ENCODE measurements around the gene TNRC6C. TPM values are rescaled to one million over a fixed set of nuclear protein-coding genes. Genes with fewer than 3 reads are reported as not detected.

Gene TNRC6C
- total and polyA plus RNA-seq, 10 donors = 1.7 to 37.0 (median 18.3) TPM

- no peak overlapping the region for H3K4me3 ChIP-seq
- intact Hi-C loops (cut with DNase I; ENCODE audit: low total_unique reads) = no loop called here
- no peaks in the 10 kb centered on the region for H3K9me3 ChIP-seq
- 88 to 100% (median 93%) methylated on average over 1 of the region's 1 CpG for WGBS, 5 donors
- DNase-seq = no peak
- peaks cover 0 to 35% (median 12%) of the 10 kb centered on the region in 6 donors for H3K4me1 ChIP-seq
- TF ChIP-seq POLR2A (IDR thresholded peaks at IDR 0.05) = no peak
- no peak for TF ChIP-seq POLR2AphosphoS5 (IDR thresholded peaks at IDR 0.05)
- TF ChIP-seq CTCF (IDR thresholded peaks at IDR 0.05 in 8 of 11, conservative IDR thresholded peaks at IDR 0.05 in 3 of 11) = no peak
- H3K36me3 ChIP-seq = peaks cover 0 to 26% (median 0%) of the 10 kb centered on the region in 6 donors
- H3K27ac ChIP-seq = no peak overlapping the region
- no peaks in the 10 kb centered on the region for H3K27me3 ChIP-seq (replicated peaks in 1 of 7)
Observed at GRCh38 chr17:78043031-78043430, 84.5 kb downstream of the TNRC6C start.

DNA sequence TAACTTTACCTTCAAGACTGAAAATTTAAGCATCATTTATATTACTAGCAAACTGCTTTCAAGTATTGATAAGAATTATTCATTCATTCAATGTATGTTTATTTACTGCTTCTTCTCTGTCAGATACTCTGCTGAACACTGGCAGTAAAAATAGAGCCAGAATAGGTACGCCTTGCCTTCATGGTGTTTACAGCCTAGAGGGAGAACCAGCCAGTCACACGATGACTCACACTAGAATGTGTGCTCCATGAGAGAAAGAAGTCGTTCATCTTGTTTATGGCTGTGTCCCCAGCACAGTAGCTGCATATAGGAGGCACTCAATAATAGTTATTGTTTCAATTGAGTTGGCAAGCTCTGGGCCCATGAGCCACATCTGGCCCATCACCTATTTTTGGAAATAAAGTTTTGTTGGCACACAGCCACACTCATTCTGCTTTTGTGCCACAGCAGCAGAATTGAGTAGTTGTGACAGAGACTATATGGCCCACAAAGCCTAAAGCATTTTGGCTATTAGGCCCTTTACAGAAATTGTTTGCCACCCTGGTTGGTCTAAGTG is 85.9 kb downstream of the TNRC6C start:
- DNase-seq = no peak
- Histone ChIP-seq H3K4me1 (peaks cover 0 to 35% (median 12%) of the 10 kb centered on the region in 6 donors), H3K4me3 (no peak overlapping the region), H3K27me3 (replicated peaks in 1 of 7) (no peaks in the 10 kb centered on the region), H3K27ac (no peak overlapping the region), H3K9me3 (no peaks in the 10 kb centered on the region), H3K36me3 (peaks cover 0 to 26% (median 8%) of the 10 kb centered on the region in 6 donors)
- intact Hi-C loops (cut with DNase I; ENCODE audit: low total_unique reads) = no loop called here
- WGBS, 5 donors = 70 to 98% (median 90%) methylated on average over 3 of the region's 3 CpGs
- TF ChIP-seq POLR2A (IDR thresholded peaks at IDR 0.05) (no peak), POLR2AphosphoS5 (IDR thresholded peaks at IDR 0.05) (no peak), CTCF (IDR thresholded peaks at IDR 0.05 in 8 of 11, conservative IDR thresholded peaks at IDR 0.05 in 3 of 11) (no peak)

- intact Hi-C loops (cut with DNase I; ENCODE audit: low total_unique reads) = no loop called here
- no peak overlapping the region for H3K4me3 ChIP-seq
- H3K27me3 ChIP-seq (replicated peaks in 1 of 7) = no peaks in the 10 kb centered on the region
- no peaks in the 10 kb centered on the region for H3K9me3 ChIP-seq
- peaks cover 0 to 27% (median 6%) of the 10 kb centered on the region in 6 donors for H3K4me1 ChIP-seq
- peaks cover 0 to 33% (median 17%) of the 10 kb centered on the region in 6 donors for H3K36me3 ChIP-seq
- DNase-seq = no peak
- 84 to 90% (median 86%) methylated on average over 5 of the region's 5 CpGs for WGBS, 5 donors
- TF ChIP-seq POLR2A (IDR thresholded peaks at IDR 0.05) (no peak), POLR2AphosphoS5 (IDR thresholded peaks at IDR 0.05) (no peak), CTCF (IDR thresholded peaks at IDR 0.05 in 8 of 11, conservative IDR thresholded peaks at IDR 0.05 in 3 of 11) (no peak)
- H3K27ac ChIP-seq = no peak overlapping the region
Observed at GRCh38 chr17:78045316-78045715, 86.8 kb downstream of the TNRC6C start.

DNA sequence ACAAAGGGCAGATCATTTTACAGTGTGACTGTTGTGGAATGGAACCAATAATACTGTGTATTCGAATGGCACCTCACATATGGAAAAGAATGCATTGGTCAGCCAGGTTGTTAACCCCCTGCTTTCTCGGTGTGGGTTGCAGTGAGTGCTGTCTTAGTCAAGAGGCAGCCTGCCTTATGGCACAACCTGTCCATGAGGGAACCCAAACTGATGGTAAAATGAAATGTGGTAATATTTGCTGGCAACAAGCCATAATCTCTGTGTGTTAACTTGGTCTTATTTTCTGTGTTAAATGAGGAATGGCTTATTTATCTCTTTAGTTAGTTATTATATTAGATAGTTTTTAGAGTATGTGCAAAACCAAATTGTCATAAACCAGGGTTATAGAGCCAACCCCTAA is 88.4 kb downstream of the TNRC6C start:
- intact Hi-C loops (cut with DNase I; ENCODE audit: low total_unique reads) = no loop called here
- 74 to 89% (median 85%) methylated on average over 2 of the region's 2 CpGs for WGBS, 5 donors
- no peak for DNase-seq
- TF ChIP-seq POLR2AphosphoS5 (IDR thresholded peaks at IDR 0.05) (no peak), CTCF (IDR thresholded peaks at IDR 0.05 in 8 of 11, conservative IDR thresholded peaks at IDR 0.05 in 3 of 11) (no peak), POLR2A (IDR thresholded peaks at IDR 0.05) (no peak)
- H3K9me3 ChIP-seq = no peaks in the 10 kb centered on the region
- no peak overlapping the region for H3K27ac ChIP-seq
- H3K27me3 ChIP-seq (replicated peaks in 1 of 7) = no peaks in the 10 kb centered on the region
- H3K36me3 ChIP-seq = peaks cover 0 to 49% (median 27%) of the 10 kb centered on the region in 6 donors
- peaks cover 0 to 14% (median 0%) of the 10 kb centered on the region in 6 donors for H3K4me1 ChIP-seq
- H3K4me3 ChIP-seq = no peak overlapping the region

All from spleen (tissue), 11 donors.